OCI-LY1 (cell line): ENCODE results near the gene SLC27A6.

Source experiments
- H2AFZ ChIP-seq: fragments of 200-600 bp; sonication (generic), shearing (Covaris generic); 2 replicates; pipeline ENCODE4 v1.6.0; 2014; ENCODE audit warnings: antibody characterized with exemption, mild to moderate bottlenecking, low read length
- H3F3A ChIP-seq: fragments of 200-600 bp; sonication (generic), shearing (Covaris generic); 2 replicates; pipeline ENCODE4 v1.6.0; 2014; ENCODE audit warnings: mild to moderate bottlenecking, antibody characterized with exemption, low read length, moderate library complexity; ENCODE audit not compliant: insufficient read depth
- H3K27ac ChIP-seq: fragments of 200-600 bp; sonication (generic); 2 replicates; pipeline ENCODE4 v1.5.1; 2014; ENCODE audit warnings: low read length, mixed run types, mild to moderate bottlenecking, low read depth; ENCODE audit not compliant: poor library complexity, severe bottlenecking
- H3K27me3 ChIP-seq: fragments of 200-600 bp; sonication (generic); 2 replicates; pipeline ENCODE4 v1.6.0; 2014; ENCODE audit warnings: antibody characterized with exemption, mild to moderate bottlenecking, low read length, moderate library complexity; ENCODE audit not compliant: insufficient read depth
- H3K36me3 ChIP-seq: fragments of 200-600 bp; sonication (generic); 2 replicates; pipeline ENCODE4 v1.6.1; 2014; ENCODE audit warnings: mild to moderate bottlenecking, antibody characterized with exemption, low read length, moderate library complexity, mixed read lengths; ENCODE audit not compliant: insufficient read depth
- H3K4me1 ChIP-seq: fragments of 200-600 bp; sonication (generic); 2 replicates; pipeline ENCODE4 v1.5.1; 2014; ENCODE audit warnings: mild to moderate bottlenecking, low read length, moderate library complexity; ENCODE audit not compliant: insufficient read depth, severe bottlenecking
- H3K4me2 ChIP-seq: fragments of 200-600 bp; sonication (generic), shearing (Covaris generic); 2 replicates; pipeline ENCODE4 v1.6.1; 2014; ENCODE audit warnings: low read length
- H3K4me3 ChIP-seq: fragments of 200-600 bp; sonication (generic); 2 replicates; pipeline ENCODE4 v1.5.1; 2014; ENCODE audit warnings: low read length, low read depth, mild to moderate bottlenecking, mixed read lengths; ENCODE audit not compliant: poor library complexity, severe bottlenecking
- H3K79me2 ChIP-seq: fragments of 200-600 bp; shearing (Covaris generic); 2 replicates; pipeline ENCODE4 v1.6.1; 2016; ENCODE audit warnings: mixed run types, low read length, mixed read lengths; ENCODE audit not compliant: insufficient read depth
- H3K9ac ChIP-seq: fragments of 200-600 bp; sonication (generic), shearing (Covaris generic); 2 replicates; pipeline ENCODE4 v1.6.1; 2014; ENCODE audit warnings: mild to moderate bottlenecking, low read length, mixed read lengths
- H3K9me2 ChIP-seq: fragments of 200-600 bp; sonication (generic), shearing (Covaris generic); 2 replicates; pipeline ENCODE4 v1.6.1; 2014; ENCODE audit warnings: low read depth, mild to moderate bottlenecking, low read length, mixed read lengths
- H3K9me3 ChIP-seq: fragments of 200-600 bp; shearing (Covaris generic); 2 replicates; pipeline ENCODE4 v1.6.1; 2014; ENCODE audit warnings: low read length, mixed read lengths
- H4K20me1 ChIP-seq: fragments of 200-600 bp; sonication (generic), shearing (Covaris generic); 2 replicates; pipeline ENCODE4 v1.6.0; 2016; ENCODE audit warnings: mild to moderate bottlenecking, low read length; ENCODE audit not compliant: insufficient read depth
- EZH2 ChIP-seq: fragments of 200-600 bp; sonication (generic), shearing (Covaris generic); IDR thresholded peaks from 2 replicates; pipeline ENCODE4 v1.8.0; 2017; ENCODE audit warnings: borderline replicate concordance, mixed run types, mild to moderate bottlenecking, antibody characterized with exemption, low read length, moderate library complexity, mixed read lengths
- TF ChIP-seq, protein P1 (sequence below): fragments of 200-600 bp; sonication (generic), shearing (Covaris generic); IDR thresholded peaks from 2 replicates; pipeline ENCODE4 v1.5.1; 2017; ENCODE audit warnings: mild to moderate bottlenecking, antibody characterized with exemption, low read length, moderate library complexity, mixed read lengths

The SLC27A6 gene

GRCh38 chr5:129020683-129021082 lies 55.4 kb downstream of the SLC27A6 start:
- Histone ChIP-seq H3K9me2 (no peaks in the 10 kb centered on the region), H4K20me1 (no peaks in the 10 kb centered on the region), H3K4me3 (no peak overlapping the region), H3K36me3 (no peaks in the 10 kb centered on the region), H3K79me2 (no peaks in the 10 kb centered on the region), H3K4me1 (no peaks in the 10 kb centered on the region), H3K27ac (no peak overlapping the region), H3F3A (no peaks in the 10 kb centered on the region), H3K9me3 (no peaks in the 10 kb centered on the region), H3K27me3 (no peaks in the 10 kb centered on the region), H3K4me2 (no peak overlapping the region), H3K9ac (no peak overlapping the region), H2AFZ (no peak overlapping the region)
- TF ChIP-seq EZH2: no peak
- TF ChIP-seq, protein P1, sequence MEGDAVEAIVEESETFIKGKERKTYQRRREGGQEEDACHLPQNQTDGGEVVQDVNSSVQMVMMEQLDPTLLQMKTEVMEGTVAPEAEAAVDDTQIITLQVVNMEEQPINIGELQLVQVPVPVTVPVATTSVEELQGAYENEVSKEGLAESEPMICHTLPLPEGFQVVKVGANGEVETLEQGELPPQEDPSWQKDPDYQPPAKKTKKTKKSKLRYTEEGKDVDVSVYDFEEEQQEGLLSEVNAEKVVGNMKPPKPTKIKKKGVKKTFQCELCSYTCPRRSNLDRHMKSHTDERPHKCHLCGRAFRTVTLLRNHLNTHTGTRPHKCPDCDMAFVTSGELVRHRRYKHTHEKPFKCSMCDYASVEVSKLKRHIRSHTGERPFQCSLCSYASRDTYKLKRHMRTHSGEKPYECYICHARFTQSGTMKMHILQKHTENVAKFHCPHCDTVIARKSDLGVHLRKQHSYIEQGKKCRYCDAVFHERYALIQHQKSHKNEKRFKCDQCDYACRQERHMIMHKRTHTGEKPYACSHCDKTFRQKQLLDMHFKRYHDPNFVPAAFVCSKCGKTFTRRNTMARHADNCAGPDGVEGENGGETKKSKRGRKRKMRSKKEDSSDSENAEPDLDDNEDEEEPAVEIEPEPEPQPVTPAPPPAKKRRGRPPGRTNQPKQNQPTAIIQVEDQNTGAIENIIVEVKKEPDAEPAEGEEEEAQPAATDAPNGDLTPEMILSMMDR: no peak

DNA sequence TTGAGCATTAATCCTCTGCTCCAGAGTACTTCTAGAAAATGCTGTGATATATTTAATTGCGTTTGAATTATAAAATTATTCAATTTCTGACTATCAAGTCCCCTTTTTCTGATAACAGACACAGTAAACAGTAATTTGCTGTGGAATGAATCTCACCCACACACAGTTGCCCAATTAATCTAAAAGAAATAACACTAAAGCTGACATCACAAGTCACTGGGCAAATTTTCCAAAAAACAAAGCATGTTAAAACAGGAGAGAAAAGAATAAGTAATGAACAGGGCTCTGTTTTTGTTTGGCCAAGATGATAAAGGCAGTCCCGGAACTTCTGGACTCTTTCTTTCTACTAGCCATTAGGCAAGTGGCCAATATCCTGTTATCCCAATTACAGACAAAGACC lies 56.5 kb downstream of the SLC27A6 start:
- no peaks in the 10 kb centered on the region for H3K9me2 ChIP-seq
- H3K4me3 ChIP-seq: no peak overlapping the region
- no peak overlapping the region for H3K9ac ChIP-seq
- no peaks in the 10 kb centered on the region for H4K20me1 ChIP-seq
- H3K36me3 ChIP-seq: no peaks in the 10 kb centered on the region
- H3K27me3 ChIP-seq: no peaks in the 10 kb centered on the region
- no peaks in the 10 kb centered on the region for H3K4me1 ChIP-seq
- no peaks in the 10 kb centered on the region for H3K79me2 ChIP-seq
- no peak overlapping the region for H3K27ac ChIP-seq
- TF ChIP-seq, protein P1: no peak
- TF ChIP-seq EZH2: no peak
- no peak overlapping the region for H3K4me2 ChIP-seq
- no peak overlapping the region for H2AFZ ChIP-seq
- H3F3A ChIP-seq: no peaks in the 10 kb centered on the region
- H3K9me3 ChIP-seq: no peaks in the 10 kb centered on the region

DNA sequence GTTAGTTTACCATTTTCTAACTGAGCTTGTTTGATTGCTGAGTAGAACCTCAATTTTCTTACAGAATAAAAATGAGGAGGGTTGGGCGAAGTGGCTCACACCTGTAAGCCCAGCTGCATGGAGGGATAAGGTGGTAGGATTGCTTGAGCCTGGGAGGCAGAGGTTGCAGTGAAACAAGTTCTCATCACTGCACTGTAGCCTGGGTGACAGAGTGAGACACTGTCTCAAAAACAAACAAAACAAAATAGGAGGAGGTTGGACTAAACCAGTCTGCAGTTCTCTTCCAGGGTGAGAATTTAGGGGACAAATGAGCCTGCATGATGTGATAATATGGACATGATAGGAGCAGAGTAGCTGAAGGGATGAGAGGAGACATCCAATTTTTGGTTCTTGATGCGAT lies 57.3 kb downstream of the SLC27A6 start:
- no peak overlapping the region for H3K4me3 ChIP-seq
- no peak overlapping the region for H3K27ac ChIP-seq
- no peak overlapping the region for H3K4me2 ChIP-seq
- no peak for TF ChIP-seq EZH2
- TF ChIP-seq, protein P1: no peak
- no peaks in the 10 kb centered on the region for H3K9me3 ChIP-seq
- no peak overlapping the region for H2AFZ ChIP-seq
- no peaks in the 10 kb centered on the region for H3K27me3 ChIP-seq
- H3F3A ChIP-seq: no peaks in the 10 kb centered on the region
- H4K20me1 ChIP-seq: no peaks in the 10 kb centered on the region
- H3K9me2 ChIP-seq: no peaks in the 10 kb centered on the region
- no peaks in the 10 kb centered on the region for H3K4me1 ChIP-seq
- no peak overlapping the region for H3K9ac ChIP-seq
- no peaks in the 10 kb centered on the region for H3K79me2 ChIP-seq
- no peaks in the 10 kb centered on the region for H3K36me3 ChIP-seq
